ENCODE measurements around the gene CELA2A. TPM values are rescaled to one million over a fixed set of nuclear protein-coding genes. Genes with fewer than 3 reads are reported as not detected.
"Not testable (repeated sequence)": the region's sequence is repeated elsewhere in the genome, so short reads cannot be mapped to it uniquely, and the experiment has no call there.

CELA2A gene
- total RNA-seq, 5 donors from 2014 or later (not counting 1 experiment from before 2014, with no cell fraction given) = 1.3 to 1.8 (median 1.5) TPM; not detected in 2

DNA sequence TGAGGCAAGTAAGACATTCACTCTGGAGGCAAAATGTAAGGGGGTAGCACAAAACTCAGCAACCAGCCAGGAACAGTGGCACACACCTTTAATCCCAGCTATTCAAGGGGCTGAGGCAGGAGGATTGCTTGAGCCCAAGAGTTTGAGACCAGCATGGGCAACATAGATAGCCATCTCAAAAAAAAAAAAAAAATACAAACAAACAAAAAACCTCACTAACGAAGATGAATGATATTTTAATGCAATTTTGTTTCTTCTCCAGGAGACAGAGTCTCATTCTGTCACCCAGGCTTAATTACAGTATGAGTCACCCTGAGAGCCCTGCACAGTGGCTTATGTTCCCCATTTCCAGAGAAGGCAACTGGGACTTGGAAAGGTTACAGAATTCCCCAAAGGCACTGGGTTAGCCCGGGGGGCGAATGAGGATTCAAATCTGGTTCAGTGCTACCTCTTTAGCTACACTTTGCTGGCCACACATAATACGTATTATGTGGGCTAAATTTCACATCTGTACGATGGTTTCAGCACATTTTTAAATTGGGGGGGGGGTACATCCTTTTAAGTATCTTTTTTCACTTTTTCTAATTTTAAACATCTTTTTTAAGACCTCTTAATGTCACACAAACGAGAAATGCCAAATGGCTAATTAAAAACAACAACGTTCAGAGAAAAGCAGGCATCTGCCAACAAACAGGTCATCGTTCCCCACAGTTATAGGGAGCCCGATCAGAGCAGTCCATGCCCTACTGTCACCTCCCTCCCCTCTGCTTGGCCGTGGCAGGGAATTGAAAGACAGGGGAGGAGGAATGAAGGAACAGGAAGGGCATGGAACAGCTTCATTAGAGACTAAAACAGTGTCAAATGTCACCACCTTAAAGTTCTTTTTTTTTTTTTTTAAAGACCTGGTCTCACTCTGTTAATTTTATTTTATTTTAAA is 3.5 kb downstream of the CELA2A start:
- H3K4me1 Mint-ChIP-seq = no peaks in the 10 kb centered on the region
- H3K4me3 Mint-ChIP-seq = no peak overlapping the region
- Histone ChIP-seq H3K9me3 (no peaks in the 10 kb centered on the region), H3K4me1 (ENCODE audit: control insufficient read depth in 1 of 2, extremely low read depth in 1 of 2, insufficient read depth in 2 of 2, low read length in 2 of 2) (no peaks in the 10 kb centered on the region), H3K27ac (ENCODE audit: low read length) (no peak overlapping the region), H3K27me3 (replicated peaks in 1 of 2; ENCODE audit: control insufficient read depth in 2 of 2, extremely low read depth in 1 of 2, insufficient read depth in 2 of 2, low read length in 1 of 2) (peaks cover 0 to 3% of the 10 kb centered on the region in 2 experiments), H3K4me3 (ENCODE audit: control insufficient read depth in 1 of 2, extremely low read depth in 1 of 2, low read length in 1 of 2) (no peak overlapping the region), H3K36me3 (ENCODE audit: control insufficient read depth in 2 of 2, extremely low read depth in 1 of 2, insufficient read depth in 1 of 2, low read length in 1 of 2) (no peaks in the 10 kb centered on the region)
- 90% methylated on average over 2 of the region's 10 CpGs for WGBS (ENCODE audit: insufficient coverage)
- H3K27me3 Mint-ChIP-seq = peaks cover 15 to 24% of the 10 kb centered on the region in 2 donors
- no peaks in the 10 kb centered on the region for H3K36me3 Mint-ChIP-seq
- ATAC-seq (replicated peaks in 1 of 4) (no peak), DNase-seq (no peak)
- ChIA-PET CTCF (no interaction called here), POLR2A (no interaction called here)
- no peak overlapping the region for H3K27ac Mint-ChIP-seq
- no peaks in the 10 kb centered on the region for H3K9me3 Mint-ChIP-seq

DNA sequence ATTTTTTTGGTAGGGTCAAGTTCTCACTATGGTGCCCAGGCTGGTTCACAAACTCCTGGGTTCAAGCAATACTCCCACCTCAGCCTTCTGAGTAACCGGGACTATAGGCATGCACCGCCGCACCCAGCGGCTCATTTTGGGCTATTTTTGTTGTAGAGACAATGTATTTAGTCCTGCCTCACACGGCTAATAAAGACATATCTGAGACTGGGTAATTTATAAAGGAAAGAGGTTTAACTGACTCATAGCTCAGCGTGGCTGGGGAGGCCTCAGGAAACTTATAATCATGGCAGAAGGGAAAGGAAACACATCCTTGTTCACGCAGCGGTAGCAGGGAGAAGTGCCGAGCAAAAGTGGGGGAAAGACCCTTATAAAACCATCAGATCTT is 4.2 kb downstream of the CELA2A start:
- no peaks in the 10 kb centered on the region for H3K4me1 ChIP-seq (ENCODE audit: control insufficient read depth in 1 of 2, extremely low read depth in 1 of 2, insufficient read depth in 2 of 2, low read length in 2 of 2)
- ATAC-seq (replicated peaks in 1 of 4) = no peak
- H3K4me1 Mint-ChIP-seq = no peaks in the 10 kb centered on the region
- POLR2A ChIA-PET = no interaction called here
- H3K4me3 ChIP-seq (ENCODE audit: control insufficient read depth in 1 of 2, extremely low read depth in 1 of 2, low read length in 1 of 2) = no peak overlapping the region
- 27% methylated on average over 2 of the region's 9 CpGs for WGBS (ENCODE audit: insufficient coverage)
- no peaks in the 10 kb centered on the region for H3K36me3 ChIP-seq (ENCODE audit: control insufficient read depth in 2 of 2, extremely low read depth in 1 of 2, insufficient read depth in 1 of 2, low read length in 1 of 2)
- no peak overlapping the region for H3K27ac Mint-ChIP-seq
- H3K27me3 Mint-ChIP-seq = peaks cover 12 to 28% of the 10 kb centered on the region in 2 donors
- H3K27ac ChIP-seq (ENCODE audit: low read length) = no peak overlapping the region
- DNase-seq = no peak
- H3K9me3 ChIP-seq = no peaks in the 10 kb centered on the region
- peaks cover 0 to 4% of the 10 kb centered on the region in 2 experiments for H3K27me3 ChIP-seq (replicated peaks in 1 of 2; ENCODE audit: control insufficient read depth in 2 of 2, extremely low read depth in 1 of 2, insufficient read depth in 2 of 2, low read length in 1 of 2)
- no peaks in the 10 kb centered on the region for H3K9me3 Mint-ChIP-seq
- no peak overlapping the region for H3K4me3 Mint-ChIP-seq
- CTCF ChIA-PET = no interaction called here
- H3K36me3 Mint-ChIP-seq = no peaks in the 10 kb centered on the region

DNA sequence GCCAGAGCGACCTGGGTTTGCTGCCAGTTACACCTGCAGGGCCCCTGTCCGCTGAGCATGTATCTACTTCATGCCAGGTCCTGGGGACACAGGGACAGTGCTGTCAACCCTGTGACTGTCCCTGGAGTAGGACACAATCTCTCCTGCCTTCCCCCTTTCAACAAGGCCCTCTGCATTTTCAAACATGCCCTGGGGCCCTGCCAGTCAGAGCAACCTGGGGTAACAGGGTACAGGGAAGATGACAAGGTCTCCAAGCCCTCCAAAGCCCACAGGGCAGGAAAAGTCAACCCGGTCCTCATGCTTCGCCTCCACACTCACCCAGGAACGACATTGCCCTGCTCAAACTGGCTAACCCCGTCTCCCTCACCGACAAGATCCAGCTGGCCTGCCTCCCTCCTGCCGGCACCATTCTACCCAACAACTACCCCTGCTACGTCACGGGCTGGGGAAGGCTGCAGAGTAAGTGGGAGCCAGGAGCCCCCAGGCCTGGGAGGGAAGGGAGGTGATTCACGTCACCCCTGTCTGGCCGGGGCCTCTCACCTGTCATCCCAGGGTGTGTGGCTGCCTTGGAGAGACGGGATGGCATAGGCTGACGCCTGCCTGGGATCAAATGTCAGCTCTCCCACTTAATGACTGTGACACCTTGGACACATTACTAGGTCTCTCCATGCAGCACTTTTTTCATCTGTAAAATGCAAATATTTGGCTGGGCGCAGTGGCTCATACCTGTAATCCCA is 6.7 kb downstream of the CELA2A start:
- H3K36me3 ChIP-seq (ENCODE audit: control insufficient read depth in 2 of 2, extremely low read depth in 1 of 2, insufficient read depth in 1 of 2, low read length in 1 of 2); CTCF ChIA-PET; ATAC-seq (replicated peaks in 1 of 4); H3K9me3 ChIP-seq; DNase-seq; H3K4me1 Mint-ChIP-seq; H3K4me3 ChIP-seq (ENCODE audit: control insufficient read depth in 1 of 2, extremely low read depth in 1 of 2, low read length in 1 of 2); H3K4me3 Mint-ChIP-seq; H3K4me1 ChIP-seq (ENCODE audit: control insufficient read depth in 1 of 2, extremely low read depth in 1 of 2, insufficient read depth in 2 of 2, low read length in 2 of 2); H3K36me3 Mint-ChIP-seq; H3K27ac Mint-ChIP-seq; H3K27ac ChIP-seq (ENCODE audit: low read length); POLR2A ChIA-PET; H3K9me3 Mint-ChIP-seq; H3K27me3 ChIP-seq (replicated peaks in 1 of 2; ENCODE audit: control insufficient read depth in 2 of 2, extremely low read depth in 1 of 2, insufficient read depth in 2 of 2, low read length in 1 of 2): not testable (repeated sequence)
- H3K27me3 Mint-ChIP-seq = peaks cover 0 to 17% of the 10 kb centered on the region in 2 donors
- WGBS (ENCODE audit: insufficient coverage) = 93% methylated on average over 2 of the region's 15 CpGs

DNA sequence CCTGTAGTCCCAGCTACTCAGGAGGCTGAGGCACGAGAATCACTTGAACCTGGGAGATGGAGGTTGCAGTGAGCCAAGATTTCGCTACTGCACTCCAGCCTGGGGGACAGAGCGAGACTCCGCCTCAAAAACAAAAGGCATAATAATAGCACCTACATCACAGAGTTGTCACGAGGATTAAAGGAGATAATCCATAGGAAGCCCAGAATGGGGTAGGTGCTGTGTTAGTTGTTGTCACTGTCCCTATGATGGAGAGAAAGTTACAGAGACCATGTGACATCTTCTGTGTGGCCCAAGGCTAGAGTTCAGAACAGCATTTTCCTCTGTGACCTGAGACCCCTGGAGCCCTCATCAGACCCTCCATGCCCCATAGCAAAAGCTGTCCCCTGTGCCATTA is 7.4 kb downstream of the CELA2A start:
- H3K9me3 ChIP-seq; H3K4me3 Mint-ChIP-seq; ATAC-seq (replicated peaks in 1 of 4); H3K27me3 ChIP-seq (replicated peaks in 1 of 2; ENCODE audit: control insufficient read depth in 2 of 2, extremely low read depth in 1 of 2, insufficient read depth in 2 of 2, low read length in 1 of 2); CTCF ChIA-PET; DNase-seq; H3K36me3 Mint-ChIP-seq; H3K4me1 Mint-ChIP-seq; POLR2A ChIA-PET; H3K4me3 ChIP-seq (ENCODE audit: control insufficient read depth in 1 of 2, extremely low read depth in 1 of 2, low read length in 1 of 2); H3K27ac Mint-ChIP-seq; H3K27ac ChIP-seq (ENCODE audit: low read length); H3K36me3 ChIP-seq (ENCODE audit: control insufficient read depth in 2 of 2, extremely low read depth in 1 of 2, insufficient read depth in 1 of 2, low read length in 1 of 2); H3K9me3 Mint-ChIP-seq; H3K4me1 ChIP-seq (ENCODE audit: control insufficient read depth in 1 of 2, extremely low read depth in 1 of 2, insufficient read depth in 2 of 2, low read length in 2 of 2): not testable (repeated sequence)
- peaks cover 0 to 17% of the 10 kb centered on the region in 2 donors for H3K27me3 Mint-ChIP-seq
- WGBS (ENCODE audit: insufficient coverage) = 80% methylated on average over 1 of the region's 5 CpGs

DNA sequence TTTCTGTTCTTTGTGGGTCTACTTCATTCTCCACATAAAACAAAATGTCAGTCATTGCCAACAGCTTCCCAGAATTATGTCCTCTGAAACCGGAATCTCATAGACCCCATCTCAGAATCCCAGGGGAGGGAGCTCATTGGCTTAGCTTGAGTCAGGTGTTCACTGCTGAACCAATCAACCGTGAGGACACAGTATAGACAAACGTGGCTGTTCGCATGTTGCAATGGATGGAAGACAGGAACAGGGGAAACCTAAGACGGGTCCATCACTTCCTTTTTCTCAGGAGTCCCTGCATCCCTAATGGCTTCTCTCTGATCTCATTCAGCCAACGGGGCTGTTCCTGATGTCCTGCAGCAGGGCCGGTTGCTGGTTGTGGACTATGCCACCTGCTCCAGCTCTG is 9.1 kb downstream of the CELA2A start:
- Mint-ChIP-seq H3K4me3 (no peak overlapping the region), H3K27me3 (peaks cover 0 to 15% of the 10 kb centered on the region in 2 donors), H3K36me3 (no peaks in the 10 kb centered on the region), H3K27ac (no peak overlapping the region), H3K9me3 (no peaks in the 10 kb centered on the region), H3K4me1 (no peaks in the 10 kb centered on the region)
- 73% methylated on average over 6 of the region's 7 CpGs for WGBS (ENCODE audit: insufficient coverage)
- ChIA-PET CTCF (no interaction called here), POLR2A (no interaction called here)
- no peak overlapping the region for H3K4me3 ChIP-seq (ENCODE audit: control insufficient read depth in 1 of 2, extremely low read depth in 1 of 2, low read length in 1 of 2)
- no peak for DNase-seq
- no peaks in the 10 kb centered on the region for H3K4me1 ChIP-seq (ENCODE audit: control insufficient read depth in 1 of 2, extremely low read depth in 1 of 2, insufficient read depth in 2 of 2, low read length in 2 of 2)
- no peak overlapping the region for H3K27ac ChIP-seq (ENCODE audit: low read length)
- no peak for ATAC-seq (replicated peaks in 1 of 4)
- no peaks in the 10 kb centered on the region for H3K9me3 ChIP-seq
- H3K36me3 ChIP-seq (ENCODE audit: control insufficient read depth in 2 of 2, extremely low read depth in 1 of 2, insufficient read depth in 1 of 2, low read length in 1 of 2) = no peaks in the 10 kb centered on the region
- peaks cover 0 to 7% of the 10 kb centered on the region in 2 experiments for H3K27me3 ChIP-seq (replicated peaks in 1 of 2; ENCODE audit: control insufficient read depth in 2 of 2, extremely low read depth in 1 of 2, insufficient read depth in 2 of 2, low read length in 1 of 2)

DNA sequence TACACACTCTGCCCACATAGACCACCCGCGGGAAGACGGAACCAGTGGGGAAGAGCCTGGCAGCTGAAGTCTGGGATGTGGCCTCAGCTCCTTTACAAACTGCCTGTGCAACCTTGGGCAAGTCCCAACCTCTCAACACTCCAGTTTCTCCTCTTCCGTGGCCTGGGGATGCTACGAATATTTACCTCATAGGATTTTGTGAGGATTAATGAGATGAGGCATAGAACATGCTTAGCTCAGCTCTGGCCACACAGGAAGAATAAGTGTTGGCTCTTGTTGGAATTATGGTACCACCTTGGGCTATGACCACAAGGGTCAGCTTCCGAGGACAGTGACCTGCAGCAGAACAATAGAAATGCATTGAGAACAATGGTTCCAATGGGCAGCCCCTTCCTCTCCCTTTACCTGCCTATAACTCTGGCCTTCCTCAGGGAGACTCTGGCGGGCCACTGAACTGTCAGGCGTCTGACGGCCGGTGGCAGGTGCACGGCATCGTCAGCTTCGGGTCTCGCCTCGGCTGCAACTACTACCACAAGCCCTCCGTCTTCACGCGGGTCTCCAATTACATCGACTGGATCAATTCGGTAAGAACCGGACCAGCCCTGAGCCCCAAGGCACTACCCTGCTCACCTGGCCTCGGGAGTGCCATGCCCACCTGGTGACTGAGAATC is 10.6 kb downstream of the CELA2A start:
- H3K9me3 ChIP-seq; H3K27me3 ChIP-seq (replicated peaks in 1 of 2; ENCODE audit: control insufficient read depth in 2 of 2, extremely low read depth in 1 of 2, insufficient read depth in 2 of 2, low read length in 1 of 2); H3K36me3 Mint-ChIP-seq; H3K4me1 ChIP-seq (ENCODE audit: control insufficient read depth in 1 of 2, extremely low read depth in 1 of 2, insufficient read depth in 2 of 2, low read length in 2 of 2); H3K4me3 ChIP-seq (ENCODE audit: control insufficient read depth in 1 of 2, extremely low read depth in 1 of 2, low read length in 1 of 2); H3K4me3 Mint-ChIP-seq; ATAC-seq (replicated peaks in 1 of 4); H3K36me3 ChIP-seq (ENCODE audit: control insufficient read depth in 2 of 2, extremely low read depth in 1 of 2, insufficient read depth in 1 of 2, low read length in 1 of 2); H3K27ac Mint-ChIP-seq; H3K9me3 Mint-ChIP-seq; DNase-seq; H3K4me1 Mint-ChIP-seq; CTCF ChIA-PET; POLR2A ChIA-PET; H3K27ac ChIP-seq (ENCODE audit: low read length): not testable (repeated sequence)
- WGBS (ENCODE audit: insufficient coverage) = 95% methylated on average over 16 of the region's 22 CpGs
- H3K27me3 Mint-ChIP-seq = peaks cover 0 to 15% of the 10 kb centered on the region in 2 donors
